M059J (cell line): Measurements from ENCODE around the gene HIPK4. TPM values are rescaled to one million over a fixed set of nuclear protein-coding genes. Genes with fewer than 3 reads are reported as not detected.
A peak's percentile ranks its signal among the peaks of the same experiment; 100 is the strongest.
"Not testable (repeated sequence)": the region's sequence is repeated elsewhere in the genome, so short reads cannot be mapped to it uniquely, and the experiment has no call there.

ENCODE experiments used
- DNase-seq: peaks from one replicate; pipeline ENCODE4 v3.0.0-alpha.2; 2012; ENCODE audit warnings: low read depth
- total RNA-seq: library from RNA; depleted of rRNA; stranded (reverse); fragments of >200 nt; shearing (Covaris generic); gene quantifications from 2 replicates; pipeline ENCODE4 v1.2.3, GENCODE V29; 2014; rRNA removed

Gene HIPK4
- total RNA-seq, result 0.02 TPM in 1 of 2 replicates, not detected in the other

GRCh38 chr19:40390084-40390742 is at the start of gene HIPK4:
HIPK4 (minus strand) TSS chr19:40390181; CDS start chr19:40389902, 279 bp downstream.
- DNase-seq, result no peak

GRCh38 chr19:40438284-40438683 is 48.3 kb upstream of the HIPK4 start:
- DNase-seq, result no peak

- peak; percentile 94 for DNase-seq
Measured at GRCh38 chr19:40433391-40434216, 43.6 kb upstream of the HIPK4 start.

- DNase-seq, result peak; percentile 33
Measured at GRCh38 chr19:40432760-40433159, 42.8 kb upstream of the HIPK4 start.

GRCh38 chr19:40431698-40432097 is 41.7 kb upstream of the HIPK4 start:
- no peak for DNase-seq

GRCh38 chr19:40430242-40430641 is 40.3 kb upstream of the HIPK4 start:
- not testable (repeated sequence) for DNase-seq

- not testable (repeated sequence) for DNase-seq
Measured at GRCh38 chr19:40428197-40428596, 38.2 kb upstream of the HIPK4 start.

GRCh38 chr19:40425450-40426287 is 35.7 kb upstream of the HIPK4 start, which contains the start of gene SERTAD1:
SERTAD1 (minus strand) TSS chr19:40425992; CDS start chr19:40423546, 2,446 bp downstream.
- DNase-seq, result peak; percentile 99

- DNase-seq, result peak; percentile 40
Measured at GRCh38 chr19:40424637-40425449, 34.9 kb upstream of the HIPK4 start.

GRCh38 chr19:40423938-40424337 is 34.0 kb upstream of the HIPK4 start:
- DNase-seq, result no peak

GRCh38 chr19:40422748-40423566 is 33.0 kb upstream of the HIPK4 start:
- DNase-seq, result no peak

- no peak for DNase-seq
Measured at GRCh38 chr19:40421993-40422747, 32.2 kb upstream of the HIPK4 start.

- peak; percentile 94 for DNase-seq
Measured at GRCh38 chr19:40420766-40421765, 31.1 kb upstream of the HIPK4 start.

- DNase-seq, result no peak
Measured at GRCh38 chr19:40420451-40420765, 30.4 kb upstream of the HIPK4 start.

GRCh38 chr19:40419780-40420179 is 29.8 kb upstream of the HIPK4 start:
- DNase-seq, result no peak

- no peak for DNase-seq
Measured at GRCh38 chr19:40419066-40419612, 29.2 kb upstream of the HIPK4 start.

- DNase-seq, result no peak
Measured at GRCh38 chr19:40418040-40418439, 28.1 kb upstream of the HIPK4 start.

- DNase-seq, result no peak
Measured at GRCh38 chr19:40417643-40417981, 27.6 kb upstream of the HIPK4 start.
